GM12891 (cell line): Measurements from ENCODE around the gene RAI1.

Source experiments
- POLR2A ChIP-seq: IDR thresholded peaks from 2 replicates; pipeline ENCODE4 v1.6.1; 2011; ENCODE audit warnings: low read depth, low read length, control low read depth
- POLR2AphosphoS5 ChIP-seq: IDR thresholded peaks from 2 replicates; pipeline ENCODE4 v1.6.1; 2011; ENCODE audit warnings: low read depth, low read length, control low read depth

- TF ChIP-seq POLR2A = no peak
- TF ChIP-seq POLR2AphosphoS5 = no peak
Measured at GRCh38 chr17:17787568-17787967, 106.3 kb downstream of the RAI1 start.
